Activated CD4-positive, alpha-beta T cell treated with anti-CD3 and anti-CD28 coated beads for 1 hour (primary cell): ENCODE results near the gene GIT2.

Source experiments
- DNase-seq: peaks from one replicate; pipeline ENCODE4 v3.0.0-alpha.2; 2020

Gene GIT2

GRCh38 chr12:109972821-109973220, 23.3 kb downstream of the GIT2 start:
- DNase-seq, result no peak

- no peak for DNase-seq
Measured at GRCh38 chr12:109968801-109969200, 27.4 kb downstream of the GIT2 start.

GRCh38 chr12:109968032-109968420, 28.1 kb downstream of the GIT2 start:
- no peak for DNase-seq

- DNase-seq, result no peak
Measured at GRCh38 chr12:109967383-109968031, 28.7 kb downstream of the GIT2 start.

GRCh38 chr12:109966546-109966945, 29.6 kb downstream of the GIT2 start:
- no peak for DNase-seq

GRCh38 chr12:109963743-109964429, 32.3 kb downstream of the GIT2 start:
- no peak for DNase-seq

- DNase-seq, result no peak
Measured at GRCh38 chr12:109963330-109963729, 32.8 kb downstream of the GIT2 start.

- no peak for DNase-seq
Measured at GRCh38 chr12:109962398-109962797, 33.8 kb downstream of the GIT2 start.

GRCh38 chr12:109961612-109962011, 34.6 kb downstream of the GIT2 start:
- no peak for DNase-seq

GRCh38 chr12:109961201-109961600, 35.0 kb downstream of the GIT2 start:
- no peak for DNase-seq

GRCh38 chr12:109959411-109960093, 36.6 kb downstream of the GIT2 start:
- no peak for DNase-seq

GRCh38 chr12:109958374-109958773, 37.8 kb downstream of the GIT2 start:
- no peak for DNase-seq

- DNase-seq, result no peak
Measured at GRCh38 chr12:109953656-109954055, 42.5 kb downstream of the GIT2 start.

- DNase-seq, result no peak
Measured at GRCh38 chr12:109952873-109953272, 43.3 kb downstream of the GIT2 start.

- no peak for DNase-seq
Measured at GRCh38 chr12:109952160-109952858, 43.9 kb downstream of the GIT2 start.

- no peak for DNase-seq
Measured at GRCh38 chr12:109951751-109952150, 44.4 kb downstream of the GIT2 start.

- DNase-seq, result no peak
Measured at GRCh38 chr12:109951136-109951535, 45.0 kb downstream of the GIT2 start.

- no peak for DNase-seq
Measured at GRCh38 chr12:109950625-109951024, 45.5 kb downstream of the GIT2 start.

- no peak for DNase-seq
Measured at GRCh38 chr12:109949089-109949488, 47.1 kb downstream of the GIT2 start.

- DNase-seq, result no peak
Measured at GRCh38 chr12:109948368-109948767, 47.8 kb downstream of the GIT2 start.

GRCh38 chr12:109947521-109947920, 48.6 kb downstream of the GIT2 start:
- DNase-seq, result no peak

GRCh38 chr12:109946913-109947312, 49.3 kb downstream of the GIT2 start:
- DNase-seq, result no peak

GRCh38 chr12:109946505-109946904, 49.7 kb downstream of the GIT2 start:
- no peak for DNase-seq
